ENCODE results near the gene SHE.

DNA sequence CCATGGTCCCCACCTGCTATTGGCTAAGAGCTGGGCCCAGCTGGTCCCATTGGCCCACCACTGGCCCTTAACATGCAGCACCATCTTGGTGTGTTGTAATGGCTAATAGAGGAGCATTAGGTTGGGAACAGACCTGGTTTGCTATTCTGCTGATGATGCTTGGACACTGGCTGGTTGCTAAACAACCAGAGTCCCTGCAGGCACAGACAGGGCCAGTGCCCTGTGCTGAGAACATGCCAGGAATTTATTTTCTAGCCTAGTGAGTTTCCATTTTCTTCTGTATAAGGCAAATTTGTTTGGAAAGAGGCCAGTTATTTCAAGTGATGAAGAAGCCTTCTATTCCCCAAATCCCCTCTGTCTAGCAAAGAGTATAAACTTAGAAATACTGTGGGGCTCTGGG lies 43.1 kb downstream of the SHE start:
- TF ChIP-seq POLR2AphosphoS5 (IDR thresholded peaks at IDR 0.05) (no peak), POLR2A (IDR thresholded peaks at IDR 0.05) (no peak)
- TF ChIP-seq, protein P1, sequence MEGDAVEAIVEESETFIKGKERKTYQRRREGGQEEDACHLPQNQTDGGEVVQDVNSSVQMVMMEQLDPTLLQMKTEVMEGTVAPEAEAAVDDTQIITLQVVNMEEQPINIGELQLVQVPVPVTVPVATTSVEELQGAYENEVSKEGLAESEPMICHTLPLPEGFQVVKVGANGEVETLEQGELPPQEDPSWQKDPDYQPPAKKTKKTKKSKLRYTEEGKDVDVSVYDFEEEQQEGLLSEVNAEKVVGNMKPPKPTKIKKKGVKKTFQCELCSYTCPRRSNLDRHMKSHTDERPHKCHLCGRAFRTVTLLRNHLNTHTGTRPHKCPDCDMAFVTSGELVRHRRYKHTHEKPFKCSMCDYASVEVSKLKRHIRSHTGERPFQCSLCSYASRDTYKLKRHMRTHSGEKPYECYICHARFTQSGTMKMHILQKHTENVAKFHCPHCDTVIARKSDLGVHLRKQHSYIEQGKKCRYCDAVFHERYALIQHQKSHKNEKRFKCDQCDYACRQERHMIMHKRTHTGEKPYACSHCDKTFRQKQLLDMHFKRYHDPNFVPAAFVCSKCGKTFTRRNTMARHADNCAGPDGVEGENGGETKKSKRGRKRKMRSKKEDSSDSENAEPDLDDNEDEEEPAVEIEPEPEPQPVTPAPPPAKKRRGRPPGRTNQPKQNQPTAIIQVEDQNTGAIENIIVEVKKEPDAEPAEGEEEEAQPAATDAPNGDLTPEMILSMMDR (IDR thresholded peaks at IDR 0.05): no peak
